Caco-2 (cell line): ENCODE data around the gene CCR3. TPM values are rescaled to one million over a fixed set of nuclear protein-coding genes. Genes with fewer than 3 reads are reported as not detected.

Experiments used
- BruUV-seq: library from RNA; stranded (reverse); fragments of 400-500 nt; replicated peaks from 2 replicates; lab custom pipeline; 2021; lab: Mats Ljungman, UMichigan
- CTCF ChIA-PET: fragments of 300-600 bp; sonication (Branson Sonifier 250); formaldehyde crosslinking; loops from one replicate; lab custom pipeline; 2022; ENCODE audit warnings: antibody characterized with exemption; lab: Charles Lee
- POLR2A ChIA-PET: fragments of 300-600 bp; sonication (Branson Sonifier 250); formaldehyde crosslinking; loops from one replicate; lab custom pipeline; 2022; ENCODE audit warnings: antibody characterized with exemption; lab: Charles Lee
- DNase-seq, 2 experiments: peaks; one replicate each; pipeline versions ENCODE4 v3.0.0 to v3.0.0-alpha.2; 2020 to 2022
- H3K27me3 ChIP-seq: replicated peaks from 2 replicates; pipeline ENCODE4 v1.6.0; 2011; ENCODE audit warnings: low read length; ENCODE audit not compliant: control insufficient read depth, insufficient read depth
- H3K36me3 ChIP-seq: 2 replicates; pipeline ENCODE4 v1.5.1; 2011; ENCODE audit warnings: low read length; ENCODE audit not compliant: control insufficient read depth, insufficient read depth
- H3K4me1 ChIP-seq: fragments of 250-450 bp; sonication (Bioruptor Pico); 2 replicates; pipeline ENCODE4 v1.5.1; 2020; ENCODE audit warnings: mild to moderate bottlenecking
- H3K4me3 ChIP-seq: 2 replicates; pipeline ENCODE4 v1.5.1; 2011; ENCODE audit warnings: low read depth, mild to moderate bottlenecking, control low read depth, low read length
- H3K9me3 ChIP-seq: fragments of 250-450 bp; sonication (Bioruptor Pico); 2 replicates; pipeline ENCODE4 v1.5.1; 2020; ENCODE audit warnings: mild to moderate bottlenecking, moderate library complexity
- H3K27ac Mint-ChIP-seq: one replicate; pipeline ENCODE4 v1.8.0; 2022; ENCODE audit warnings: mixed read lengths; ENCODE audit not compliant: unreplicated experiment
- H3K27me3 Mint-ChIP-seq: one replicate; pipeline ENCODE4 v1.8.0; 2022; ENCODE audit warnings: mixed read lengths; ENCODE audit not compliant: insufficient read depth, unreplicated experiment
- H3K36me3 Mint-ChIP-seq: one replicate; pipeline ENCODE4 v1.8.0; 2022; ENCODE audit warnings: mild to moderate bottlenecking, mixed read lengths; ENCODE audit not compliant: insufficient read depth, unreplicated experiment
- H3K4me1 Mint-ChIP-seq: one replicate; pipeline ENCODE4 v1.8.0; 2022; ENCODE audit warnings: low read depth, mixed read lengths; ENCODE audit not compliant: unreplicated experiment
- H3K4me3 Mint-ChIP-seq: one replicate; pipeline ENCODE4 v1.8.0; 2022; ENCODE audit warnings: mild to moderate bottlenecking, moderate library complexity, mixed read lengths; ENCODE audit not compliant: unreplicated experiment
- H3K9me3 Mint-ChIP-seq: one replicate; pipeline ENCODE4 v1.8.0; 2022; ENCODE audit warnings: mixed read lengths; ENCODE audit not compliant: unreplicated experiment
- CTCF ChIP-seq, 2 experiments: fragments of 200-600 bp in 1 of 2; IDR thresholded peaks; 1 replicate in 1 of 2; 2 replicates in 1 of 2; pipeline versions ENCODE4 v1.5.1 to v1.8.0; 2011 to 2022; ENCODE audit warnings: antibody characterized with exemption in 1 of 2, control low read depth in 1 of 2, inconsistent platforms in 1 of 2, low read depth in 1 of 2, low read length in 1 of 2, mild to moderate bottlenecking in 1 of 2, moderate library complexity in 1 of 2; ENCODE audit not compliant: insufficient read depth in 1 of 2, severe bottlenecking in 1 of 2, unreplicated experiment in 1 of 2
- intact Hi-C: fragments of 100-400 bp; cut with micrococcal nuclease; formaldehyde crosslinking; loops from one replicate; pipeline ENCODE4 v1.10.0; 2022; ENCODE audit not compliant: unreplicated experiment
- total RNA-seq: library from RNA; stranded (reverse); gene quantifications from 2 replicates; pipeline ENCODE4 v1.2.3, GENCODE V29; 2022

CCR3 gene
- total RNA-seq, 1 experiment from 2014 or later = 0.64 TPM

DNA sequence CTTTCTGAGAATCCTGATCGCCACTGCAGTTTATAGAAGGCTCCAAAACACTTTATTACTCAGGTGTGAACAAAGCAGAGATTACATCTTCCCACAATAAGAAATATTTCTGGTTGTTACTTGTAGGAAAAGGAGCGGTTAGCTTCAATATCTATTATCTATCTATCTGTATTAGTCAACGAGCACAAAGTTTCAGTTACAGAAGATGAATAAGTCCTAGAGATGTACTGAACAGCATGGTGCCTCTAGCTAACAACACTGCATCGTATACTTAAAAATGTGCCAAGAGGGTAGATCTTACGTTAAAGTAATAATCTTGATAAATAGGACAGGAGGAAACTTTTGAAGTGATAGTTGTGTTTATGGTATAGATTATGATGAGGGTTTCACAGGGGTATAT lies 10.9 kb upstream of the CCR3 start:
- Mint-ChIP-seq H3K4me1 (peaks cover 15% of the 10 kb centered on the region), H3K27ac (no peak overlapping the region), H3K9me3 (peaks cover 22% of the 10 kb centered on the region), H3K4me3 (no peak overlapping the region), H3K36me3 (no peaks in the 10 kb centered on the region), H3K27me3 (no peaks in the 10 kb centered on the region)
- intact Hi-C loops = no loop called here
- peaks cover 3% of the 10 kb centered on the region for H3K9me3 ChIP-seq
- H3K27me3 ChIP-seq = no peaks in the 10 kb centered on the region
- TF ChIP-seq CTCF (IDR thresholded peaks at IDR 0.05; ENCODE audit: insufficient read depth in 1 of 2, low read depth in 1 of 2, low read length in 1 of 2, severe bottlenecking in 1 of 2, unreplicated experiment in 1 of 2) = no peak
- no peaks in the 10 kb centered on the region for H3K4me1 ChIP-seq
- no TSS peak for BruUV-seq
- POLR2A ChIA-PET = no interaction called here
- no peak overlapping the region for H3K4me3 ChIP-seq
- DNase-seq = no peak
- no peaks in the 10 kb centered on the region for H3K36me3 ChIP-seq
- CTCF ChIA-PET = no interaction called here

GRCh38 chr3:46233194-46233593 lies 9.1 kb upstream of the CCR3 start:
- no TSS peak for BruUV-seq
- H3K36me3 ChIP-seq = no peaks in the 10 kb centered on the region
- peaks cover 10% of the 10 kb centered on the region for H3K4me1 Mint-ChIP-seq
- intact Hi-C loops = no loop called here
- TF ChIP-seq CTCF (IDR thresholded peaks at IDR 0.05; ENCODE audit: insufficient read depth in 1 of 2, low read depth in 1 of 2, low read length in 1 of 2, severe bottlenecking in 1 of 2, unreplicated experiment in 1 of 2) = no peak
- H3K4me3 Mint-ChIP-seq = no peak overlapping the region
- ChIA-PET POLR2A (no interaction called here), CTCF (no interaction called here)
- DNase-seq = no peak
- H3K27ac Mint-ChIP-seq = no peak overlapping the region
- H3K4me3 ChIP-seq = no peak overlapping the region
- H3K4me1 ChIP-seq = no peaks in the 10 kb centered on the region
- H3K9me3 ChIP-seq = no peaks in the 10 kb centered on the region
- peaks cover 4% of the 10 kb centered on the region for H3K9me3 Mint-ChIP-seq
- no peaks in the 10 kb centered on the region for H3K27me3 Mint-ChIP-seq
- H3K27me3 ChIP-seq = no peaks in the 10 kb centered on the region
- H3K36me3 Mint-ChIP-seq = no peaks in the 10 kb centered on the region

GRCh38 chr3:46235425-46235824 lies 6.8 kb upstream of the CCR3 start:
- intact Hi-C loops = no loop called here
- CTCF ChIA-PET = no interaction called here
- Mint-ChIP-seq H3K4me1 (no peaks in the 10 kb centered on the region), H3K27ac (no peak overlapping the region), H3K27me3 (peaks cover 3% of the 10 kb centered on the region), H3K9me3 (no peaks in the 10 kb centered on the region), H3K4me3 (no peak overlapping the region), H3K36me3 (no peaks in the 10 kb centered on the region)
- H3K9me3 ChIP-seq = no peaks in the 10 kb centered on the region
- H3K27me3 ChIP-seq = no peaks in the 10 kb centered on the region
- DNase-seq = no peak
- no peak for TF ChIP-seq CTCF (IDR thresholded peaks at IDR 0.05; ENCODE audit: insufficient read depth in 1 of 2, low read depth in 1 of 2, low read length in 1 of 2, severe bottlenecking in 1 of 2, unreplicated experiment in 1 of 2)
- H3K36me3 ChIP-seq = no peaks in the 10 kb centered on the region
- H3K4me1 ChIP-seq = no peaks in the 10 kb centered on the region
- H3K4me3 ChIP-seq = no peak overlapping the region
- BruUV-seq = no TSS peak
- POLR2A ChIA-PET = interaction anchor here (0.6 kb wide), 2 partner anchors 73 to 113 kb away, joined by 4 read pairs; no protein-coding TSS in a partner anchor
